HEK293 (cell line): ENCODE data around the gene LDLRAD3.

Source experiments
- IKZF3 ChIP-seq: fragments of 450-650 bp; IDR thresholded peaks from 2 replicates; pipeline ENCODE4 v1.5.0; 2018; ENCODE audit warnings: missing biosample characterization, mild to moderate bottlenecking, missing genetic modification characterization, moderate library complexity
- INSM2 ChIP-seq: fragments of 450-650 bp; formaldehyde crosslinking; IDR thresholded peaks from 2 replicates; pipeline ENCODE4 v1.5.1; 2016; ENCODE audit warnings: missing biosample characterization, missing genetic modification characterization
- KLF16 ChIP-seq: fragments of 450-650 bp; formaldehyde crosslinking; IDR thresholded peaks from 2 replicates; pipeline ENCODE4 v1.5.1; 2017; ENCODE audit warnings: missing biosample characterization, missing genetic modification characterization
- TRIM28 ChIP-seq: IDR thresholded peaks from 2 replicates; pipeline ENCODE4 v1.6.1; 2011; ENCODE audit warnings: low read length, control low read depth, borderline replicate concordance
- ZEB2 ChIP-seq: fragments of 450-650 bp; formaldehyde crosslinking; IDR thresholded peaks from 2 replicates; pipeline ENCODE4 v1.5.1; 2016; ENCODE audit warnings: missing biosample characterization, missing genetic modification characterization
- ZFHX2 ChIP-seq: fragments of 450-650 bp; formaldehyde crosslinking; conservative IDR thresholded peaks from 2 replicates; pipeline ENCODE4 v1.5.1; 2016; ENCODE audit warnings: missing biosample characterization, missing genetic modification characterization
- ZNF133 ChIP-seq: fragments of 450-650 bp; formaldehyde crosslinking; IDR thresholded peaks from 2 replicates; pipeline ENCODE4 v1.5.1; 2016; ENCODE audit warnings: missing biosample characterization, missing genetic modification characterization
- ZNF146 ChIP-seq: fragments of 450-650 bp; formaldehyde crosslinking; IDR thresholded peaks from 2 replicates; pipeline ENCODE4 v1.5.1; 2016; ENCODE audit warnings: missing biosample characterization, missing genetic modification characterization
- ZNF18 ChIP-seq: fragments of 450-650 bp; formaldehyde crosslinking; IDR thresholded peaks from 2 replicates; pipeline ENCODE4 v1.5.1; 2016; ENCODE audit warnings: missing biosample characterization, missing genetic modification characterization
- ZNF184 ChIP-seq: fragments of 450-650 bp; IDR thresholded peaks from 2 replicates; pipeline ENCODE4 v1.5.1; 2018; ENCODE audit warnings: missing biosample characterization, mild to moderate bottlenecking, missing genetic modification characterization
- ZNF280C ChIP-seq: fragments of 450-650 bp; formaldehyde crosslinking; IDR thresholded peaks from 2 replicates; pipeline ENCODE4 v1.5.1; 2016; ENCODE audit warnings: missing biosample characterization, missing genetic modification characterization
- ZNF510 ChIP-seq: fragments of 450-650 bp; formaldehyde crosslinking; IDR thresholded peaks from 2 replicates; pipeline ENCODE4 v1.5.1; 2018; ENCODE audit warnings: mild to moderate bottlenecking, missing genetic modification characterization, missing biosample characterization; ENCODE audit not compliant: insufficient replicate concordance
- ZNF544 ChIP-seq: fragments of 450-650 bp; formaldehyde crosslinking; IDR thresholded peaks from 2 replicates; pipeline ENCODE4 v1.5.0; 2017; ENCODE audit warnings: missing biosample characterization, missing genetic modification characterization
- ZNF623 ChIP-seq: fragments of 450-650 bp; formaldehyde crosslinking; IDR thresholded peaks from 2 replicates; pipeline ENCODE4 v1.5.1; 2016; ENCODE audit warnings: missing biosample characterization, missing genetic modification characterization
- ZNF626 ChIP-seq: fragments of 450-650 bp; sonication (Bioruptor Pico); formaldehyde crosslinking; IDR thresholded peaks from 2 replicates; pipeline ENCODE4 v1.5.1; 2018; ENCODE audit warnings: missing biosample characterization, missing genetic modification characterization, inconsistent platforms
- ZNF660 ChIP-seq: fragments of 450-650 bp; IDR thresholded peaks from 2 replicates; pipeline ENCODE4 v1.5.1; 2018; ENCODE audit warnings: missing biosample characterization, mild to moderate bottlenecking, missing genetic modification characterization
- ZNF677 ChIP-seq: fragments of 450-650 bp; IDR thresholded peaks from 2 replicates; pipeline ENCODE4 v1.5.0; 2018; ENCODE audit warnings: missing biosample characterization, mild to moderate bottlenecking, missing genetic modification characterization, moderate library complexity
- ZNF747 ChIP-seq: fragments of 450-650 bp; formaldehyde crosslinking; IDR thresholded peaks from 2 replicates; pipeline ENCODE4 v1.5.1; 2016; ENCODE audit warnings: missing biosample characterization, missing genetic modification characterization
- ZNF768 ChIP-seq: fragments of 450-650 bp; formaldehyde crosslinking; IDR thresholded peaks from 2 replicates; pipeline ENCODE4 v1.5.1; 2018; ENCODE audit warnings: missing biosample characterization, mild to moderate bottlenecking, missing genetic modification characterization
- ZNF837 ChIP-seq: fragments of 450-650 bp; formaldehyde crosslinking; IDR thresholded peaks from 2 replicates; pipeline ENCODE4 v1.5.1; 2016; ENCODE audit warnings: missing biosample characterization, missing genetic modification characterization
- ZNF843 ChIP-seq: fragments of 450-650 bp; formaldehyde crosslinking; IDR thresholded peaks from 2 replicates; pipeline ENCODE4 v1.5.1; 2016; ENCODE audit warnings: missing biosample characterization, missing genetic modification characterization
- ZXDB ChIP-seq: fragments of 450-650 bp; formaldehyde crosslinking; IDR thresholded peaks from 2 replicates; pipeline ENCODE4 v1.5.1; 2016; ENCODE audit warnings: missing biosample characterization, missing genetic modification characterization
- TF ChIP-seq, protein P1 (sequence below): fragments of 450-650 bp; formaldehyde crosslinking; IDR thresholded peaks from 2 replicates; pipeline ENCODE4 v1.5.1; 2016; ENCODE audit warnings: missing biosample characterization, missing genetic modification characterization, borderline replicate concordance
- TF ChIP-seq, protein P2 (sequence below): fragments of 450-650 bp; formaldehyde crosslinking; IDR thresholded peaks from 2 replicates; pipeline ENCODE4 v1.5.1; 2016; ENCODE audit warnings: missing biosample characterization, missing genetic modification characterization
- TF ChIP-seq, protein P3 (sequence below): IDR thresholded peaks from 2 replicates; pipeline ENCODE4 v1.6.1; 2011; ENCODE audit warnings: mild to moderate bottlenecking, low read depth, low read length, borderline replicate concordance

Gene LDLRAD3

DNA sequence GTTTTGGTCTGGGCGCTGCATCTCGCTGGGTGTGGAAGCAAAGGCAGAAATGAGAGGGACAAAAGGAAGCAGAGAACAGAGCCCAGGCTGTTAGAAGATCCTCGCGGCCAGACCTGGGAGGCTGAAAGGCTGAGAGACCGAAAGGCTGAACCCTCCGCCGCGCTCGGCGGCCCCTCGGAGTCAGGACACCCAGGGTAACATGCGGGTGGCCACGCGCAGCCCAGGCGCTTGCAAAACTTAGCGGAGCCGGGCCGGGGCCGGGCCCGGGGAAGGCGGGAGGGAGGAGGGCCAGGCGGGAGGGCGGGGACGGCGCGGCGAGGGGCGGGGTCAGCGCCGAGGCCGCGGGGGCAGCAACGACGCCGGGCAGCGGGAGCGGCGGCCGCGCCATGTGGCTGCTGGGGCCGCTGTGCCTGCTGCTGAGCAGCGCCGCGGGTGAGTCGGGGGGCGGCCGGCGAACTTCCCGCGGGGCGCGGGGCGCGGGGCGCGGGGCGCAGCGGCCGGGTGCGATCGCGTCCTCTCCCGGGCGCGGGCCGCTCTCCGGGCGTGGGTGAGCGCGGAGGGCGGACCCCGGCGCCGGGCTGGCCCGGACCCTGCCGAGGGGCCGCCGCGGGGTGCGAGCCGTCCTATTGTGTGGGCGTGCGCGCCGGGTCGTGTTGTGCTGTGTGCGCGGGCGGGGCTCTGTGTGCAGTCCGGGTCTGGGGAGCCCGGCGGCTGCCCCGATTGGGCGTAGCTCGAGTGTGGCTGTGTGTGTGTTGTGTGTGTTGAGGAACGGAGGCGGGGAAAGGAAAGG is at the start of gene LDLRAD3 (continued):
- TF ChIP-seq, protein P1, sequence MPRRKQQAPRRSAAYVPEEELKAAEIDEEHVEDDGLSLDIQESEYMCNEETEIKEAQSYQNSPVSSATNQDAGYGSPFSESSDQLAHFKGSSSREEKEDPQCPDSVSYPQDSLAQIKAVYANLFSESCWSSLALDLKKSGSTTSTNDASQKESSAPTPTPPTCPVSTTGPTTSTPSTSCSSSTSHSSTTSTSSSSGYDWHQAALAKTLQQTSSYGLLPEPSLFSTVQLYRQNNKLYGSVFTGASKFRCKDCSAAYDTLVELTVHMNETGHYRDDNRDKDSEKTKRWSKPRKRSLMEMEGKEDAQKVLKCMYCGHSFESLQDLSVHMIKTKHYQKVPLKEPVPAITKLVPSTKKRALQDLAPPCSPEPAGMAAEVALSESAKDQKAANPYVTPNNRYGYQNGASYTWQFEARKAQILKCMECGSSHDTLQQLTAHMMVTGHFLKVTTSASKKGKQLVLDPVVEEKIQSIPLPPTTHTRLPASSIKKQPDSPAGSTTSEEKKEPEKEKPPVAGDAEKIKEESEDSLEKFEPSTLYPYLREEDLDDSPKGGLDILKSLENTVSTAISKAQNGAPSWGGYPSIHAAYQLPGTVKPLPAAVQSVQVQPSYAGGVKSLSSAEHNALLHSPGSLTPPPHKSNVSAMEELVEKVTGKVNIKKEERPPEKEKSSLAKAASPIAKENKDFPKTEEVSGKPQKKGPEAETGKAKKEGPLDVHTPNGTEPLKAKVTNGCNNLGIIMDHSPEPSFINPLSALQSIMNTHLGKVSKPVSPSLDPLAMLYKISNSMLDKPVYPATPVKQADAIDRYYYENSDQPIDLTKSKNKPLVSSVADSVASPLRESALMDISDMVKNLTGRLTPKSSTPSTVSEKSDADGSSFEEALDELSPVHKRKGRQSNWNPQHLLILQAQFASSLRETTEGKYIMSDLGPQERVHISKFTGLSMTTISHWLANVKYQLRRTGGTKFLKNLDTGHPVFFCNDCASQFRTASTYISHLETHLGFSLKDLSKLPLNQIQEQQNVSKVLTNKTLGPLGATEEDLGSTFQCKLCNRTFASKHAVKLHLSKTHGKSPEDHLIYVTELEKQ, result no peak
- TF ChIP-seq, protein P2, sequence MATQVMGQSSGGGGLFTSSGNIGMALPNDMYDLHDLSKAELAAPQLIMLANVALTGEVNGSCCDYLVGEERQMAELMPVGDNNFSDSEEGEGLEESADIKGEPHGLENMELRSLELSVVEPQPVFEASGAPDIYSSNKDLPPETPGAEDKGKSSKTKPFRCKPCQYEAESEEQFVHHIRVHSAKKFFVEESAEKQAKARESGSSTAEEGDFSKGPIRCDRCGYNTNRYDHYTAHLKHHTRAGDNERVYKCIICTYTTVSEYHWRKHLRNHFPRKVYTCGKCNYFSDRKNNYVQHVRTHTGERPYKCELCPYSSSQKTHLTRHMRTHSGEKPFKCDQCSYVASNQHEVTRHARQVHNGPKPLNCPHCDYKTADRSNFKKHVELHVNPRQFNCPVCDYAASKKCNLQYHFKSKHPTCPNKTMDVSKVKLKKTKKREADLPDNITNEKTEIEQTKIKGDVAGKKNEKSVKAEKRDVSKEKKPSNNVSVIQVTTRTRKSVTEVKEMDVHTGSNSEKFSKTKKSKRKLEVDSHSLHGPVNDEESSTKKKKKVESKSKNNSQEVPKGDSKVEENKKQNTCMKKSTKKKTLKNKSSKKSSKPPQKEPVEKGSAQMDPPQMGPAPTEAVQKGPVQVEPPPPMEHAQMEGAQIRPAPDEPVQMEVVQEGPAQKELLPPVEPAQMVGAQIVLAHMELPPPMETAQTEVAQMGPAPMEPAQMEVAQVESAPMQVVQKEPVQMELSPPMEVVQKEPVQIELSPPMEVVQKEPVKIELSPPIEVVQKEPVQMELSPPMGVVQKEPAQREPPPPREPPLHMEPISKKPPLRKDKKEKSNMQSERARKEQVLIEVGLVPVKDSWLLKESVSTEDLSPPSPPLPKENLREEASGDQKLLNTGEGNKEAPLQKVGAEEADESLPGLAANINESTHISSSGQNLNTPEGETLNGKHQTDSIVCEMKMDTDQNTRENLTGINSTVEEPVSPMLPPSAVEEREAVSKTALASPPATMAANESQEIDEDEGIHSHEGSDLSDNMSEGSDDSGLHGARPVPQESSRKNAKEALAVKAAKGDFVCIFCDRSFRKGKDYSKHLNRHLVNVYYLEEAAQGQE (tag by site-specific recombination), result no peak
- TF ChIP-seq ZNF626 (tag by site-specific recombination), result no peak
- no peak for TF ChIP-seq ZNF747
- TF ChIP-seq ZNF544 (tag by site-specific recombination), result no peak
- TF ChIP-seq ZNF837, result no peak
- peak; percentile 48; the same call in 1 of the 2 replicates for TF ChIP-seq KLF16 (tag by site-specific recombination)
- TF ChIP-seq ZNF660, result no peak; the same call in 1 of the 2 replicates
- peak; percentile 94 for TF ChIP-seq ZFHX2
- TF ChIP-seq ZXDB (tag by site-specific recombination), result no peak
- no peak for TF ChIP-seq ZNF146 (tag by site-specific recombination)
- TF ChIP-seq ZNF677 (tag by site-specific recombination), result no peak
- TF ChIP-seq ZNF623, result no peak
- no peak for TF ChIP-seq ZNF18
- TF ChIP-seq ZNF184 (tag by site-specific recombination), result no peak
- no peak for TF ChIP-seq INSM2 (tag by site-specific recombination)
- no peak for TF ChIP-seq ZNF280C
- no peak for TF ChIP-seq TRIM28
- TF ChIP-seq ZNF768, result no peak
- no peak for TF ChIP-seq ZEB2 (tag by site-specific recombination)
- no peak for TF ChIP-seq ZNF510 (tag by site-specific recombination)
- TF ChIP-seq, protein P3, sequence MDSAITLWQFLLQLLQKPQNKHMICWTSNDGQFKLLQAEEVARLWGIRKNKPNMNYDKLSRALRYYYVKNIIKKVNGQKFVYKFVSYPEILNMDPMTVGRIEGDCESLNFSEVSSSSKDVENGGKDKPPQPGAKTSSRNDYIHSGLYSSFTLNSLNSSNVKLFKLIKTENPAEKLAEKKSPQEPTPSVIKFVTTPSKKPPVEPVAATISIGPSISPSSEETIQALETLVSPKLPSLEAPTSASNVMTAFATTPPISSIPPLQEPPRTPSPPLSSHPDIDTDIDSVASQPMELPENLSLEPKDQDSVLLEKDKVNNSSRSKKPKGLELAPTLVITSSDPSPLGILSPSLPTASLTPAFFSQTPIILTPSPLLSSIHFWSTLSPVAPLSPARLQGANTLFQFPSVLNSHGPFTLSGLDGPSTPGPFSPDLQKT, result no peak
- no peak for TF ChIP-seq ZNF843 (tag by site-specific recombination)
- TF ChIP-seq ZNF133 (tag by site-specific recombination), result no peak
- TF ChIP-seq IKZF3, result no peak
